ENCODE results near the gene ADO.

ADO gene

GRCh38 chr10:62850646-62851045 is 46.1 kb downstream of the ADO start:
- TF ChIP-seq, protein P1, sequence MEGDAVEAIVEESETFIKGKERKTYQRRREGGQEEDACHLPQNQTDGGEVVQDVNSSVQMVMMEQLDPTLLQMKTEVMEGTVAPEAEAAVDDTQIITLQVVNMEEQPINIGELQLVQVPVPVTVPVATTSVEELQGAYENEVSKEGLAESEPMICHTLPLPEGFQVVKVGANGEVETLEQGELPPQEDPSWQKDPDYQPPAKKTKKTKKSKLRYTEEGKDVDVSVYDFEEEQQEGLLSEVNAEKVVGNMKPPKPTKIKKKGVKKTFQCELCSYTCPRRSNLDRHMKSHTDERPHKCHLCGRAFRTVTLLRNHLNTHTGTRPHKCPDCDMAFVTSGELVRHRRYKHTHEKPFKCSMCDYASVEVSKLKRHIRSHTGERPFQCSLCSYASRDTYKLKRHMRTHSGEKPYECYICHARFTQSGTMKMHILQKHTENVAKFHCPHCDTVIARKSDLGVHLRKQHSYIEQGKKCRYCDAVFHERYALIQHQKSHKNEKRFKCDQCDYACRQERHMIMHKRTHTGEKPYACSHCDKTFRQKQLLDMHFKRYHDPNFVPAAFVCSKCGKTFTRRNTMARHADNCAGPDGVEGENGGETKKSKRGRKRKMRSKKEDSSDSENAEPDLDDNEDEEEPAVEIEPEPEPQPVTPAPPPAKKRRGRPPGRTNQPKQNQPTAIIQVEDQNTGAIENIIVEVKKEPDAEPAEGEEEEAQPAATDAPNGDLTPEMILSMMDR (IDR thresholded peaks at IDR 0.05; ENCODE audit: insufficient read depth, low read depth, low read length, missing control alignments): no peak
- peak; percentile 63 for DNase-seq (ENCODE audit: low read depth)
- no peak overlapping the region for H3K4me3 ChIP-seq (ENCODE audit: low read depth, low read length)

DNA sequence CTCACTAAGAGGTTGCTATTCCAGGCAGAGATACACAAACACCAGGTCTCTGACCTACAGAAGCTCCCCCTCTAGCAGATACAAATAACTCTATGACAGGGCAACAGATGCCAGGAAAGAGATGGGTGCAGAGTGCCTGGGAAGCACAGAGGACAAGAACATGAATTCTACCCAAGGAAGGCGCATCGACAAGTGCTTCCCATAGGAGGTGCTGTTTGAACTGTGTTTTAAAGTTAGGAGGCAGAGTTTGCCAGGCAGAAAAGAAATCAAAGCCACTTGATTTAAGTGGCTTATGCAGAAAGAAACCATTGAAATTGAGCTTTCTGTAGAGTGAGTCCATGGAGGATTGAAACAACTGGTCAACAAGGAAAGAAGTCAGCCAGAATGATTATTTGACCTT is 46.9 kb downstream of the ADO start:
- TF ChIP-seq, protein P1 (IDR thresholded peaks at IDR 0.05; ENCODE audit: insufficient read depth, low read depth, low read length, missing control alignments): peak; percentile 33
- no peak overlapping the region for H3K4me3 ChIP-seq (ENCODE audit: low read depth, low read length)
- peak; percentile 58 for DNase-seq (ENCODE audit: low read depth)

GRCh38 chr10:62852961-62853702 is 48.6 kb downstream of the ADO start:
- TF ChIP-seq, protein P1 (IDR thresholded peaks at IDR 0.05; ENCODE audit: insufficient read depth, low read depth, low read length, missing control alignments): no peak
- peak; percentile 87 for DNase-seq (ENCODE audit: low read depth)

GRCh38 chr10:62853710-62854109 is 49.2 kb downstream of the ADO start:
- DNase-seq (ENCODE audit: low read depth): peak; percentile 49
- no peak overlapping the region for H3K4me3 ChIP-seq (ENCODE audit: low read depth, low read length)
- TF ChIP-seq, protein P1 (IDR thresholded peaks at IDR 0.05; ENCODE audit: insufficient read depth, low read depth, low read length, missing control alignments): no peak

More at GRCh38 chr10:62852961-62853702, 48.6 kb downstream of the ADO start:
- H3K4me3 ChIP-seq (ENCODE audit: low read depth, low read length): peak overlapping the region; percentile 20

DNA sequence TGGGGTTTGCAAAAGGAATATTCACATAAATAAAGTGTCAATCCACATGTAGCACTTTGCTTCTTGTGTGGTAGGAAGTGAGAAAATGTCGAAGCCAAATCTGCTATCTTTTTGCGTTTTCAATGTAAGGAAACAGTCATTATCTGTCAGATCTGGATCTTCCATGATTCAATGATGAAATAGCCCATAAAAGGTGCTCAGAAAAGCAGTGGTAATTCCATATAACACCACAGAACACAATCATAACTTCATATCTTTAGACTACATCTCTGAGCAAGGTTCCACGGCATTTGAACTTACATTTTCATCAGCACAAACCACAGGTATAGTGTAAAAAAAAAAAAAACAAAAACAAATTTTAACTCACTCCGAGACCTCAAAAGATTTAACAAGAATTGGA is 51.5 kb downstream of the ADO start:
- no peak for DNase-seq (ENCODE audit: low read depth)
- TF ChIP-seq, protein P1 (IDR thresholded peaks at IDR 0.05; ENCODE audit: insufficient read depth, low read depth, low read length, missing control alignments): no peak
- no peak overlapping the region for H3K4me3 ChIP-seq (ENCODE audit: low read depth, low read length)
